Stimulated activated CD8-positive, alpha-beta memory T cell treated with anti-CD3 and anti-CD28 coated beads, Interleukin-15, amount 100 ng/mL, for 1 hour (primary cell): ENCODE results near the gene RRP12.
"Not testable (repeated sequence)": the region's sequence is repeated elsewhere in the genome, so short reads cannot be mapped to it uniquely, and the experiment has no call there.

Source experiments
- DNase-seq: peaks from one replicate; pipeline ENCODE4 v3.0.0-alpha.2; 2020; ENCODE audit warnings: low read depth

Gene RRP12

GRCh38 chr10:97406483-97406882, 5.3 kb upstream of the RRP12 start:
- DNase-seq: not testable (repeated sequence)

GRCh38 chr10:97406064-97406463, 4.9 kb upstream of the RRP12 start:
- no peak for DNase-seq

GRCh38 chr10:97404044-97404443, 2.9 kb upstream of the RRP12 start:
- DNase-seq: no peak

- DNase-seq: no peak
Measured at GRCh38 chr10:97401455-97401919, 347 bp upstream of the RRP12 start.

- DNase-seq: no peak
Measured at GRCh38 chr10:97399843-97400545, 1.1 kb downstream of the RRP12 start.

- no peak for DNase-seq
Measured at GRCh38 chr10:97396056-97396455, 5.1 kb downstream of the RRP12 start.

GRCh38 chr10:97393034-97393573, 8.0 kb downstream of the RRP12 start:
- no peak for DNase-seq

GRCh38 chr10:97390091-97390490, 11.0 kb downstream of the RRP12 start:
- DNase-seq: no peak

- DNase-seq: no peak
Measured at GRCh38 chr10:97388152-97388551, 13.0 kb downstream of the RRP12 start.

- no peak for DNase-seq
Measured at GRCh38 chr10:97385565-97385964, 15.6 kb downstream of the RRP12 start.

- no peak for DNase-seq
Measured at GRCh38 chr10:97384641-97385040, 16.5 kb downstream of the RRP12 start.

- DNase-seq: no peak
Measured at GRCh38 chr10:97384156-97384555, 17.0 kb downstream of the RRP12 start.

GRCh38 chr10:97383159-97383558, 18.0 kb downstream of the RRP12 start:
- DNase-seq: no peak

- no peak for DNase-seq
Measured at GRCh38 chr10:97381626-97382025, 19.5 kb downstream of the RRP12 start.

- DNase-seq: no peak
Measured at GRCh38 chr10:97380516-97380915, 20.6 kb downstream of the RRP12 start.

- no peak for DNase-seq
Measured at GRCh38 chr10:97378933-97379921, 21.9 kb downstream of the RRP12 start.

GRCh38 chr10:97376413-97376812, 24.7 kb downstream of the RRP12 start:
- no peak for DNase-seq

GRCh38 chr10:97373456-97373855, 27.7 kb downstream of the RRP12 start:
- DNase-seq: no peak

GRCh38 chr10:97372233-97372875, 28.8 kb downstream of the RRP12 start:
- DNase-seq: no peak

GRCh38 chr10:97371696-97372095, 29.4 kb downstream of the RRP12 start:
- no peak for DNase-seq

GRCh38 chr10:97367126-97367649, 34.0 kb downstream of the RRP12 start:
- DNase-seq: no peak

GRCh38 chr10:97366572-97366971, 34.6 kb downstream of the RRP12 start:
- DNase-seq: no peak
